Nephron progenitor cell (in vitro differentiated cells): ENCODE data around the gene AOPEP.

ENCODE experiments used
- DNase-seq: peaks from one replicate; pipeline ENCODE4 v3.0.0; 2021
- H3K27ac Mint-ChIP-seq: 2 replicates; pipeline ENCODE4 v1.8.0; 2021; ENCODE audit warnings: mild to moderate bottlenecking, moderate library complexity, mixed read lengths
- H3K27me3 Mint-ChIP-seq: 2 replicates; pipeline ENCODE4 v1.8.0; 2021; ENCODE audit warnings: mild to moderate bottlenecking, low read depth, mixed read lengths; ENCODE audit not compliant: poor library complexity
- H3K36me3 Mint-ChIP-seq: 2 replicates; pipeline ENCODE4 v1.8.0; 2021; ENCODE audit warnings: low read depth, mixed read lengths
- H3K4me1 Mint-ChIP-seq: 2 replicates; pipeline ENCODE4 v1.8.0; 2021; ENCODE audit warnings: mixed read lengths
- H3K4me3 Mint-ChIP-seq: 2 replicates; pipeline ENCODE4 v1.8.0; 2021; ENCODE audit warnings: mild to moderate bottlenecking, moderate library complexity, mixed read lengths
- H3K9me3 Mint-ChIP-seq: 2 replicates; pipeline ENCODE4 v1.8.0; 2021; ENCODE audit warnings: mild to moderate bottlenecking, moderate library complexity, mixed read lengths
- CTCF ChIP-seq: fragments of 200-600 bp; sonication (generic); IDR thresholded peaks from 2 replicates; pipeline ENCODE4 v1.5.0; 2021; ENCODE audit warnings: antibody characterized with exemption

AOPEP gene

DNA sequence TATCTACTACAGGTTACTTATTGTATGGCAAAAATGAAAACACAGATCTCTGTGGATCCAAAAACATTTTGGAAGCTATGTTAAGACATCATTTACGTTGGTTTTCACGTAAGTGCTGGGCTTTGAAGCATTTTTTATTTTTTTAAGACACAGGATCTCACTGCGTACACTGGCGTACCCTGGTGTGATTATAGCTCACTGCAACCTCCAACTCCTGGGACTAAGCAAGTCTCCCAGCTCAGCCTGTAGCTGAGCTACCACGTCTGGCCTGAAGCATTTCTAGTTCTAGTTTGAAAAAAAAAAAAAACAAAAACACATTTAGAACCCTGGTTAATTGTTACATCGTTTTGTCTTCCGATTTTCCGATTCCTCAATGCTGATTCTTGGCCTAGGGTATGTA lies 131.3 kb downstream of the AOPEP start:
- no peak overlapping the region for H3K27ac Mint-ChIP-seq
- TF ChIP-seq CTCF: no peak
- peaks cover 36% of the 10 kb centered on the region for H3K4me1 Mint-ChIP-seq
- H3K9me3 Mint-ChIP-seq: peaks cover 12% of the 10 kb centered on the region
- H3K36me3 Mint-ChIP-seq: peaks cover 14% of the 10 kb centered on the region
- DNase-seq: no peak
- H3K4me3 Mint-ChIP-seq: no peak overlapping the region
- H3K27me3 Mint-ChIP-seq: no peaks in the 10 kb centered on the region

DNA sequence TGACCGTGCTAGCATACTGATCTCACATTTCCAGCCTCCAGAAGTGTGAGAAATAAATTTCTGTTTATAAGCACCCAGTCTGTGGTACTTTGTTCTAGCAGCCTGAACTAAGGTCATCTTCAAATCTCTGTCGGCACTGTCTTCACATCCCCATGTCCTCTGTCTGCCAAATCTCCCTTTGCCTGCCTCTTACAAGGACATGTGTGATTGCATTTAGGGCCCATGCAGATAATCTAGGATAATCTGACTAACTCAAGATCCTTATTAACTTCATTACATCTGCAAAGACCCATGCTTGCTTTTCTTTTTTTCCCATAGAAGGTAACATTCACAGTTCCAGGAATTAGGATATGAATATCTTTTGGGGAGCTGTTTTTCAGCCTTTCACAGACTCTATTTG lies 132.7 kb downstream of the AOPEP start:
- DNase-seq: no peak
- H3K27ac Mint-ChIP-seq: no peak overlapping the region
- no peak for TF ChIP-seq CTCF
- peaks cover 44% of the 10 kb centered on the region for H3K4me1 Mint-ChIP-seq
- peaks cover 14% of the 10 kb centered on the region for H3K36me3 Mint-ChIP-seq
- no peak overlapping the region for H3K4me3 Mint-ChIP-seq
- no peaks in the 10 kb centered on the region for H3K27me3 Mint-ChIP-seq
- H3K9me3 Mint-ChIP-seq: peaks cover 12% of the 10 kb centered on the region

DNA sequence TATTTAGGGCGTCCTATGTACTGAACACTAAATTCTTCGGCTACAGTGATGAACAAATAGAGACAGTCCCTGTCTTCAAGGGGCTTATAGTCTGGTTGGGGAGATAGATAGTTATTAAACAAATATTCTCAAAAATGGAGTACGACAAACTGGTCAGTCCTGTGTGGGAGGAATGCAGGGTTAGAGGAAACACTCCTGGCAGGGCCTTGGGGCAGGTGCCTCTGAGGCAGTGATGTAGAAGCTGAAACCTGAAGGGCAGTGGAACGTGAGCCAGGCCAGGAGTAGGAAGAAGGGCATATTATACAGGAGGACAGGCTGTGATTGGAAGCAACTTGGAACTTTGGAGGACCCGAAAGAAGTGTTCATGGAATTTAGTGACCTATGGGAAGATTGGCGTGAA lies 133.4 kb downstream of the AOPEP start:
- H3K4me1 Mint-ChIP-seq: peaks cover 49% of the 10 kb centered on the region
- TF ChIP-seq CTCF: no peak
- no peaks in the 10 kb centered on the region for H3K27me3 Mint-ChIP-seq
- peaks cover 12% of the 10 kb centered on the region for H3K9me3 Mint-ChIP-seq
- no peak overlapping the region for H3K27ac Mint-ChIP-seq
- no peak for DNase-seq
- peaks cover 14% of the 10 kb centered on the region for H3K36me3 Mint-ChIP-seq
- H3K4me3 Mint-ChIP-seq: no peak overlapping the region

- Mint-ChIP-seq H3K36me3 (peaks cover 14% of the 10 kb centered on the region), H3K27me3 (no peaks in the 10 kb centered on the region), H3K4me3 (no peak overlapping the region), H3K27ac (no peak overlapping the region), H3K9me3 (peaks cover 12% of the 10 kb centered on the region), H3K4me1 (peaks cover 60% of the 10 kb centered on the region)
- no peak for TF ChIP-seq CTCF
- DNase-seq: no peak
These were observed 134.4 kb downstream of the AOPEP start for GRCh38 chr9:94860678-94861588.

GRCh38 chr9:94861589-94862272 lies 135.2 kb downstream of the AOPEP start:
- peaks cover 68% of the 10 kb centered on the region for H3K4me1 Mint-ChIP-seq
- TF ChIP-seq CTCF: no peak

More at GRCh38 chr9:94861589-94862272, 135.2 kb downstream of the AOPEP start:
- Mint-ChIP-seq H3K27me3 (no peaks in the 10 kb centered on the region), H3K36me3 (peaks cover 14% of the 10 kb centered on the region), H3K9me3 (peaks cover 12% of the 10 kb centered on the region), H3K27ac (peak overlapping the region; percentile 89), H3K4me3 (no peak overlapping the region)
- no peak for DNase-seq
